Keratinocyte (primary cell): Measurements from ENCODE around the gene PRDM1.

Experiments used
- EZH2 ChIP-seq: IDR thresholded peaks from one replicate; pipeline ENCODE4 v1.6.1; 2012; ENCODE audit warnings: inconsistent platforms, mild to moderate bottlenecking, low read length, moderate library complexity
- TF ChIP-seq, protein P1 (sequence below), 3 experiments: IDR thresholded peaks in 1 of 3; conservative IDR thresholded peaks in 1 of 3; optimal IDR thresholded peaks in 1 of 3; 2 replicates in 2 of 3; 3 replicates in 1 of 3; pipeline versions ENCODE3 to v1.5.1; 2011; ENCODE audit warnings: low read length in 3 of 3, mild to moderate bottlenecking in 3 of 3, moderate library complexity in 2 of 3, control low read depth in 1 of 3, inconsistent platforms in 1 of 3; ENCODE audit not compliant: insufficient read depth in 2 of 3; ENCODE audit errors: extremely low read depth in 1 of 3

DNA sequence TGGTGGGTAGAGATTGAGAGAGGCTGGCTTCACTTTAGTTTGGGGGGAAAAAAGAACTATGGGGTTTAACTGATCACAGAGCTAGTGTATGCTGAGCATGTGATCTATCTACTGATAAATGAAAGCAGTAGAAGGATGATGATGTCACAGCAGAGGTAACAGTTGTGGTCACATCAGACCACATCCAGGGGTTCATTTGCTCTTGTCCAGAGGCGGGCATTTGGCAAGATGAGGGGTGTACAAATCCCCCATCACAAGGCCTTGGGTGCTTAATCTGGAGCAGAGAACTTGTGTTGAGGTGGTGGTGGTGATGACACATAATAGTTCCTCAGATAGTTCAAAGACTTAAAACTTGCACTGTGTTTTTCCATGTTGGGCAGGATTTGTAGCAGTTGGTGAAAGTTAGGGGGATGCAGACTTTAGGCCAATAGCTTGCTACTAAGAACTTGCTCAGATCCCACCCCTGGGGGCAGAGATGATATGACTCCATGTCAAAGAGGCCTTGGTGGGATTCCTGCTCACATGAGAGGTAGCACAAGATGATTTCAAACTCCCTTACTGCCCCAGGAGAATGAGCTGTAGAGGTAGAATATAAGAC, 63.4 kb downstream of the PRDM1 start:
- TF ChIP-seq, protein P1, sequence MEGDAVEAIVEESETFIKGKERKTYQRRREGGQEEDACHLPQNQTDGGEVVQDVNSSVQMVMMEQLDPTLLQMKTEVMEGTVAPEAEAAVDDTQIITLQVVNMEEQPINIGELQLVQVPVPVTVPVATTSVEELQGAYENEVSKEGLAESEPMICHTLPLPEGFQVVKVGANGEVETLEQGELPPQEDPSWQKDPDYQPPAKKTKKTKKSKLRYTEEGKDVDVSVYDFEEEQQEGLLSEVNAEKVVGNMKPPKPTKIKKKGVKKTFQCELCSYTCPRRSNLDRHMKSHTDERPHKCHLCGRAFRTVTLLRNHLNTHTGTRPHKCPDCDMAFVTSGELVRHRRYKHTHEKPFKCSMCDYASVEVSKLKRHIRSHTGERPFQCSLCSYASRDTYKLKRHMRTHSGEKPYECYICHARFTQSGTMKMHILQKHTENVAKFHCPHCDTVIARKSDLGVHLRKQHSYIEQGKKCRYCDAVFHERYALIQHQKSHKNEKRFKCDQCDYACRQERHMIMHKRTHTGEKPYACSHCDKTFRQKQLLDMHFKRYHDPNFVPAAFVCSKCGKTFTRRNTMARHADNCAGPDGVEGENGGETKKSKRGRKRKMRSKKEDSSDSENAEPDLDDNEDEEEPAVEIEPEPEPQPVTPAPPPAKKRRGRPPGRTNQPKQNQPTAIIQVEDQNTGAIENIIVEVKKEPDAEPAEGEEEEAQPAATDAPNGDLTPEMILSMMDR (optimal IDR thresholded peaks at IDR 0.05 in 1 of 3, IDR thresholded peaks at IDR 0.05 in 1 of 3, conservative IDR thresholded peaks at IDR 0.05 in 1 of 3; ENCODE audit: extremely low read depth in 1 of 3, insufficient read depth in 2 of 3, low read length in 3 of 3) = no peak
- no peak for TF ChIP-seq EZH2
